Measurements from ENCODE around the gene PAM.

- TF ChIP-seq POLR2A (IDR thresholded peaks at IDR 0.05) (no peak), CTCF (IDR thresholded peaks at IDR 0.05) (no peak), POLR2AphosphoS5 (IDR thresholded peaks at IDR 0.05; ENCODE audit: insufficient read depth in 1 of 2, low read depth in 1 of 2) (no peak)
Measured at GRCh38 chr5:102998224-102998623, 243.1 kb downstream of the PAM start.
